Activated T-helper 1 cell treated with anti-CD3 and anti-CD28 coated beads, Interleukin-2, amount 50 U/mL, for 16 hours (primary cell): ENCODE measurements around the gene PTPRG.

Source experiments
- DNase-seq, 2 donors: peaks; one replicate each; pipeline ENCODE4 v3.0.0-alpha.2; 2020; ENCODE audit warnings: low read depth in 1 of 2, low spot score in 1 of 2

PTPRG gene

DNA sequence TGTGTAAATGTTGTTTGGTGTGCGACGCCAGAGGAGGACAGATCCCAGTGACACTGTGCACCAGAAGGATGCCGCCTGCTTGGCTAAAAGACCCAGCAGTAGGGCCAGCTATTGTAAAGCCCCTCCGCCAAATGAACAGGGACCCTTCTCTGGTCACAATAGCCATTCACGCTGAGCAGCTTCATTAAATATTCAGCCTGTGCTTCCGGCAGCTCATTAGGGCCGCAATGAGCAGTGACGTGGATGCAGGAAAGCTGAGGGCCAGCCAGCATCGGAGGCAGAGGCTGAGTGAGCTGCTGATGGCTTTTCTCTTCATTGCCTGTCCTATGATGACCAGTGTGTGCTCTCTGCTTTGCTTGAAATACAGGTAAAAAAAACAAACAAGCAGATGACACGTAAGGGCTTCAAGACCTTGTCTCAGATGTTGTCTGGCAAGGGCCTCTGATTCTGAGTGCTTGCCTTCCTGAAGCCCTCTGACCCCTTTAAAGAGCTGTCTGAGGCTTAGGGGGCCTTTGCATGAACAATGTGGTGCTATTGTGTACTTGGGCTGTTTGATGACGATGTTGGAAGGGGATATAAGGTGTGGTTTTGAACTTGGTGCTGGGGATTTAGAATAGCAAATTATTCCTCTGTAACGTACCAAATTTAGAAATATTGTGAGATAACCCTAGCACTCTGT is 681.6 kb downstream of the PTPRG start:
- DNase-seq = no peak

GRCh38 chr3:62246094-62246493 is 684.7 kb downstream of the PTPRG start:
- DNase-seq = no peak

DNA sequence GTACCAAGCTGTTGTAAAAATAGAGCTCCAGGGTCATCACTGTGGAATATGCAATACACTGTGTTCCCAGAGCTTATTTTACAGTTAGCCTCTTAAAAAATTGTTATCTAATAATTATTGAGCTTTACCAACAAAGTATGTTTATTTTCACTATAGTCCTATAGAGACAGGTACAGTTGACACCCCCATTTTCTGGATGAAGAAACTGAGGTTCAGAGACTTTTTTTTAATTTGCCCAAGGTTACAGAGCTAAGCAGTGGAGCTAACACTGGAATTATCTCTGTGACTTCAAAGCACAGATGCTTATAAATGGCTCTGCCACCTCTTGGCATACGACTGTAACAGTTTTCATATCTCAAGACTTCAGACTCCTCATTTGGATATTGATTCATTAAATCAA is 685.6 kb downstream of the PTPRG start:
- no peak for DNase-seq

- DNase-seq = no peak
These were observed 687.5 kb downstream of the PTPRG start for GRCh38 chr3:62248734-62249483.

DNA sequence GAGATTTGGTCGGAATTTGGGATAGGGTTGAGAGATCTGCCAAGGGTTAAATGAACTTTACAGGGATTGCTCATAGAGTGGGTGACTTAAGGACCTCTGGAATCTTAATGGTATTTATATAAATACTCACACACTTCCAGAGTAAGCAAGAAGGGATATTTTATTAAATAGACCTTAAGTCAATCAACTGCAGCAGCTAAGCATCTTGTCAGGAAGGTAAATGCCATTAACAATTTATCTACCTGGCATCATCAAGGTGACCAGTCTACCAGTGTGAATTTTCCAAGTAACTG is 688.1 kb downstream of the PTPRG start:
- DNase-seq = no peak

GRCh38 chr3:62249855-62250543 is 688.6 kb downstream of the PTPRG start:
- DNase-seq = no peak

DNA sequence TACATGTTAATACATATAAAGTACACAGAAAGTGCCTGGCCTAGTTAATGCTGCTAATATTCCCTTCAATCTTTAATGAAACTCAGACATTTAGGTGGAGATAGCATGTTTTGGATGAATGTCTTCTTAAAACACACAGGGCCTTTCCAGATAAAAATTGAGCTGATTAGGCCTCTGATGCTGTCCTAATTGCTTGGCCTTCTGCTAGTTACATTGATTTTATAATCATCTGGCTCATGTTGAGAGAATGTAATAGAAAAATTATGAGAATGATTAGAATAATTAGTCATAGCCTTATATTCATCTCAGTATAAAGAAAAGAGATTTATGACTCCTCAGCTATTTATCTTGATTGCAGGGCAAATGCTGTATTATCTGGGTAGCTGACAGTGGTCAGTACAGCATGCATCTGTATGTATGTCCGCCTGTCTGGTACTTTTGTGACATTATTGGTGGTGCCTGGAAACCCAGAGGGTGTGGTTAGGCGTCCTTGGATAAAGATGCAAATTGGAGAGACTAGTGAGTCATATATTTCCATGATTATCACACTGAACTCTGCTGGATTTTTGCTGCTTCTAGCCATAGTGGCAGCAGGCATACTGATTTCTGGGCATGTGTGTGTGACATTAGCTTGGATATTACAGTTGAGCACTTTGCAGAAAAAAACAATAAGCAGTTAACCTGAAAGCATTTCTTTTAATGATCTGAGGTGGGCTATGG is 691.2 kb downstream of the PTPRG start:
- DNase-seq = no peak

DNA sequence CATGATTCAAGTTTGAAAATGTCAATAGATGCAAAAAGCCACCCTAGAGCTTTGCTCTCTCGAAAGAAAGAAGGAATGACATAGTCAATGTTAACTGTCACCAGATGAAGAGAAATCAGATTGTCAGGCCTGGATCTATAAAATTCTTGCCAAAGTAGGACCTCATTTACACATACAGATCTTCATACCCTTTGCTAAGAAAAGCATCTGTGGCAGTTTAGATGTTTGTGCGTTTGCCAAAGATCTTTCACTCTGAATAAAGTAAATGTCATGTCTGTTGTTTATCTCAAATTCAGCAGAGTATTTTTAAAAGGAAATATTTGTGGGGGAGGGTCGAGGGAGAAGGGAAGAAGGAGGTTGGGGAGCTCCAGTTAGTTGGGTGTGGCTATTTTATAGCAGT is 692.6 kb downstream of the PTPRG start:
- DNase-seq = no peak

DNA sequence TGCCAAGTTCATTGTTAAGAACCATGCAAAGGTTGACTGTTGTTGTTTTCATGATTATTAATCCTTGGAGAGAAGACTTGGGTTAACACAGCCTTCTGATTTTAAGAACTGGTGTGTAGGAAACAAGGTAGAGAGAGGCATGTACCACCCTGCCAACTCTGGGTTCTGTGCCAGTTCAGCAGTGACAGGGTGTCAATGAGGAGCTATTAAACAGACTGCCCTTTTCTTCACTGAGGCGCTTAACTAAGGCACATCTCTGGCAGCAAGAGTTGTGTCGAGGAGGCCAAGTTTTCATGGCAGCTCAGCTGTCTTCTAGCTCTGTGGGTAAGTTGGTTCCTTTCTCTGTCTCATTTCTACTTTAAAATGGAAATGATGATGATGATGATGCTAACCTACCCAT is 694.4 kb downstream of the PTPRG start:
- DNase-seq = no peak

DNA sequence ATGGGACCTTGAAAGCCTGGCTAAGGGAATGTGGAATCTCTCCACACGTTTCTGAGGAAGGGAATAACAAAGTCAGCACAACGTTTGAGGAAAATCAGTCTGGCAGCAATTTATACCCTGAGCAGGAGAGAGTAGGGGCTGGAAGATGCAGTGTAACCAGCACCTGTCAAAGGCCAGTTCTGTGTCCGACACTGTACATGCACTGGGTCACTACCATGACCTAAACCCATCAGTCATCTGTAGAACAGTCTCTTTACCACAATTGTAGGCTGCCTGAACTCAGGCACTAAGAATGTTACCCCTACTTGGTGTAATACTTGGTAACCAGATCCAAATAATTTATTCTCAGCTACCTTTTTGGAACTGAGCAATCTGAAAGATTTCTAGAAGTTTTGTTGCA is 698.6 kb downstream of the PTPRG start:
- DNase-seq = no peak

GRCh38 chr3:62260655-62261054 is 699.3 kb downstream of the PTPRG start:
- DNase-seq = no peak

GRCh38 chr3:62261121-62261520 is 699.8 kb downstream of the PTPRG start:
- no peak for DNase-seq

DNA sequence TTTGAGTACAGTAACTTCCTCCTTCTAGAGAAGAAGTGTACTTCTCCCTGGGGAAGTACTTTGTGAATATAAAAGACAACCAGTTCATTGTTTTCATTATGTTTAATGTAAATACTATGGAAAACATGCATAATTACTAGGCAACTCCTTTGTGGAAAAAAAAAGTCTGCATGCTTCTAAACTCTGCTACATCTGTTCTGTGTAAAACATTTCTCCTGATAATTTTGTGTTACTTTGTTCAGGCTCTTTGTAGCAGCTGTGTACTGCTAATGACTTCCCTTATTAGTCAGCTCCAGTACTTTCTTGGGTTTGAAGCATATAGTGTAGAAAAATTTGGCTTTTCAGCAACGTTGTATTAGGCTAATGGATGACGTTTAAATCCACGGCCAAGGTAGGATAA is 700.4 kb downstream of the PTPRG start:
- no peak for DNase-seq

DNA sequence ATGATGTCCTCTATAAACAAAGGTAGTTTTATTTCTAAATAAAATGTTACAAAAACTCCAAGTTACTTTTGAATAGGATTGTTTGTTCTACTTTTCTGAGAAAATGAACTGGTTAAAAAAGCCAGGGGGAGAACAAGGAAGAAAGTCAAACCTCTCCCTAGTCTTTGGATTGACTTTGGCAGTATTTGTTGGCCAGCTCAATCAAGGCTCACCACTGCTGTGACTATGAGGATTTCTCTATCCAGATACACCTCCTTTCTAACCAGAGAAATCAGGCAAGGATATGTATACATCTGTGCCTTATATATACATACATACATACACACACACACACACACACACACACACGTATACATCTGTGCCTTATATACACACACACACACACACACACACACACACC is 704.2 kb downstream of the PTPRG start:
- no peak for DNase-seq

- no peak for DNase-seq
These were observed 705.4 kb downstream of the PTPRG start for GRCh38 chr3:62266668-62267283.

GRCh38 chr3:62276658-62277180 is 715.3 kb downstream of the PTPRG start:
- DNase-seq = no peak

- DNase-seq = no peak
These were observed 716.1 kb downstream of the PTPRG start for GRCh38 chr3:62277450-62277849.

DNA sequence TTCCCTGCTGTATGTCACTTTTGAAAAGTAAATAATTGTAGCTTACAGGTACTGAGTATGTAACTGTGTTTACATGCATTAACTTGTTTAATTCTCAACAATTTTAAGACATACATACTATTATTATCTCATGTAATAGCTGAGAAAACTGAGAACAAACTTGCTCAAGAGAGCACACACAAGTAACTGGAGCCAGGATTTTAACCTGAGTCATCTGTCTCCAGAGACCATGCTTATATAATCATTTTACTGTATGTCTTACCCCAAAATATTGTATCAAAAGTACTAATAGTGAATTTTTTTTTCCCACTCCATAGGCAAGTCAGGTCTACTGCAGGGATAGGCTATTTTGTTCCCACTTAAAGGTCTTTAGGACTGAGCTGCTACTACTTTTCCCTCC is 716.6 kb downstream of the PTPRG start:
- DNase-seq = no peak

GRCh38 chr3:62281726-62282125 is 720.4 kb downstream of the PTPRG start:
- no peak for DNase-seq

GRCh38 chr3:62284442-62284841 is 723.1 kb downstream of the PTPRG start:
- no peak for DNase-seq

GRCh38 chr3:62287392-62287927 is 726.1 kb downstream of the PTPRG start:
- no peak for DNase-seq
